DOHH2 (cell line): Measurements from ENCODE around the gene NEUROD1.

Experiments
- EZH2phosphoT487 ChIP-seq: fragments of 200-600 bp; sonication (generic); IDR thresholded peaks from 2 replicates; pipeline ENCODE4 v1.6.1; 2017; ENCODE audit warnings: borderline replicate concordance, mild to moderate bottlenecking, antibody characterized with exemption, low read length, moderate library complexity, mixed read lengths
- TF ChIP-seq, protein P1 (sequence below): fragments of 200-600 bp; sonication (generic); IDR thresholded peaks from one replicate; pipeline ENCODE4 v1.5.1; 2014; ENCODE audit warnings: antibody characterized with exemption, mild to moderate bottlenecking, low read depth, low read length; ENCODE audit not compliant: poor library complexity, severe bottlenecking

DNA sequence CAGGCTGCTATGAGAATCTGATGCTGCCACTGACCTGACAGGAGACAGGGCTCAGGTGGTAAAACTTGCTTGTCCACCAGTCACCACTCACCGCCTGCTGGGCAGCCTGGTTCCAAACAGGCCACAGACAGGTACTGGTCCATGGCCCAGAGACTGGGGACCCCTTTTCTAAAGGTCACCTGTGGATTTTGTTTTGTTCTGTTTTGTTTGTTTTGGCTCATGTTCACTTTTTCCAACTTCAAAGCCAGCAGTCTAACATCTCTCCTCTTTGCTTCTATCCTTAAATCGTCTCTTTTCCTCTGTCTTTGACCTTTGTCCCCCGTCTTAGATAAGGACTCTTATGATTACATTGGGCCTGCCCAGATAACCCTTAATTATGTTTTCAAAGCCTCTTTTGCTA is 20.1 kb downstream of the NEUROD1 start:
- TF ChIP-seq, protein P1, sequence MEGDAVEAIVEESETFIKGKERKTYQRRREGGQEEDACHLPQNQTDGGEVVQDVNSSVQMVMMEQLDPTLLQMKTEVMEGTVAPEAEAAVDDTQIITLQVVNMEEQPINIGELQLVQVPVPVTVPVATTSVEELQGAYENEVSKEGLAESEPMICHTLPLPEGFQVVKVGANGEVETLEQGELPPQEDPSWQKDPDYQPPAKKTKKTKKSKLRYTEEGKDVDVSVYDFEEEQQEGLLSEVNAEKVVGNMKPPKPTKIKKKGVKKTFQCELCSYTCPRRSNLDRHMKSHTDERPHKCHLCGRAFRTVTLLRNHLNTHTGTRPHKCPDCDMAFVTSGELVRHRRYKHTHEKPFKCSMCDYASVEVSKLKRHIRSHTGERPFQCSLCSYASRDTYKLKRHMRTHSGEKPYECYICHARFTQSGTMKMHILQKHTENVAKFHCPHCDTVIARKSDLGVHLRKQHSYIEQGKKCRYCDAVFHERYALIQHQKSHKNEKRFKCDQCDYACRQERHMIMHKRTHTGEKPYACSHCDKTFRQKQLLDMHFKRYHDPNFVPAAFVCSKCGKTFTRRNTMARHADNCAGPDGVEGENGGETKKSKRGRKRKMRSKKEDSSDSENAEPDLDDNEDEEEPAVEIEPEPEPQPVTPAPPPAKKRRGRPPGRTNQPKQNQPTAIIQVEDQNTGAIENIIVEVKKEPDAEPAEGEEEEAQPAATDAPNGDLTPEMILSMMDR, result no peak
- no peak for TF ChIP-seq EZH2phosphoT487
